Posterior vena cava (tissue), 2 donors: Measurements from ENCODE around the gene KRTAP21-2. TPM values are rescaled to one million over a fixed set of nuclear protein-coding genes. Genes with fewer than 3 reads are reported as not detected.

Source experiments
- total RNA-seq, 2 donors: library from RNA; stranded (reverse); fragmentation: NEBNext Ultra II Directional; extraction: Animal tissue kit (Norgen Biotek cat#: 25700); gene quantifications; one replicate each; pipeline ENCODE4 v1.2.1, GENCODE V29; 2021
- donor health status: DM: yes; HTN: yes; CAD: no.
- donor health status: DM: yes; HTN: yes; CAD: no.

Gene KRTAP21-2
- total RNA-seq, 2 donors from 2014 or later = not detected

Other genes starting within 250 kb of the KRTAP21-2 start
- not detected for gene KRTAP19-5, start 245.1 kb downstream of the KRTAP21-2 start, total RNA-seq
- not detected for gene KRTAP19-6, start 205.4 kb downstream of the KRTAP21-2 start, total RNA-seq
- not detected for gene KRTAP19-7, start 185.9 kb downstream of the KRTAP21-2 start, total RNA-seq
- gene KRTAP22-2, start 156.9 kb downstream of the KRTAP21-2 start, total RNA-seq = not detected
- not detected for gene KRTAP6-3, start 154.8 kb downstream of the KRTAP21-2 start, total RNA-seq
- gene KRTAP6-2, start 148.4 kb downstream of the KRTAP21-2 start, total RNA-seq = not detected
- not detected for gene KRTAP22-1, start 146.2 kb downstream of the KRTAP21-2 start, total RNA-seq
- not detected for gene KRTAP6-1, start 133.3 kb downstream of the KRTAP21-2 start, total RNA-seq
- gene KRTAP20-1, start 130.8 kb downstream of the KRTAP21-2 start, total RNA-seq = not detected
- not detected for gene KRTAP20-4, start 126.6 kb downstream of the KRTAP21-2 start, total RNA-seq
- gene KRTAP20-2, start 112.1 kb downstream of the KRTAP21-2 start, total RNA-seq = not detected
- gene KRTAP20-3, start 104.4 kb downstream of the KRTAP21-2 start, total RNA-seq = not detected
- gene KRTAP21-3, start 28.5 kb downstream of the KRTAP21-2 start, total RNA-seq = not detected
- not detected for gene KRTAP21-1, start 8.2 kb upstream of the KRTAP21-2 start, total RNA-seq
- gene KRTAP8-1, start 66.0 kb upstream of the KRTAP21-2 start, total RNA-seq = not detected
- not detected for gene KRTAP7-1, start 82.5 kb upstream of the KRTAP21-2 start, total RNA-seq
- gene KRTAP11-1, start 134.3 kb upstream of the KRTAP21-2 start, total RNA-seq = not detected